GM12878 (cell line): ENCODE measurements around the gene ELK3.

Experiments
- CHD4 ChIP-seq: fragments of 200-600 bp; sonication (generic); IDR thresholded peaks from 2 replicates; pipeline ENCODE4 v1.6.1; 2016; ENCODE audit warnings: mild to moderate bottlenecking
- MAX ChIP-seq: IDR thresholded peaks from 2 replicates; pipeline ENCODE4 v1.6.1; 2012; ENCODE audit warnings: low read depth, low read length, improper control_type of control experiment
- REST ChIP-seq: IDR thresholded peaks from 2 replicates; pipeline ENCODE4 v1.6.1; 2012; ENCODE audit warnings: mild to moderate bottlenecking, low read depth, low read length
- USF1 ChIP-seq: IDR thresholded peaks from 2 replicates; pipeline ENCODE4 v1.6.1; 2011; ENCODE audit warnings: borderline replicate concordance, low read depth, mild to moderate bottlenecking, moderate library complexity, mixed read lengths, low read length; ENCODE audit not compliant: insufficient read depth; ENCODE audit errors: extremely low read length

- no peak for TF ChIP-seq MAX
- no peak for TF ChIP-seq REST
- TF ChIP-seq CHD4 = no peak
- no peak for TF ChIP-seq USF1
Observed at GRCh38 chr12:96308881-96309280, 114.7 kb downstream of the ELK3 start.
